HTR-8/SVneo (cell line): ENCODE data around the gene MAP3K5.

Experiments used
- DNase-seq: peaks from one replicate; pipeline ENCODE4 v3.0.0; 2011; ENCODE audit warnings: low spot score, mixed read lengths; ENCODE audit not compliant: insufficient read length
- FAIRE-seq: peaks from 2 replicates; lab custom pipeline; 2011; peaks lifted over from hg19 to GRCh38; lab: Jason Lieb, UNC

Gene MAP3K5

GRCh38 chr6:136562211-136562610 lies 230.1 kb downstream of the MAP3K5 start:
- FAIRE-seq (no peak), DNase-seq (no peak)

- FAIRE-seq (no peak), DNase-seq (no peak)
Measured at GRCh38 chr6:136553166-136553787, 239.0 kb downstream of the MAP3K5 start.

GRCh38 chr6:136552054-136552453 lies 240.2 kb downstream of the MAP3K5 start:
- no peak for FAIRE-seq
- DNase-seq: no peak

GRCh38 chr6:136551103-136551502 lies 241.2 kb downstream of the MAP3K5 start:
- FAIRE-seq: no peak

GRCh38 chr6:136550330-136551071 lies 241.8 kb downstream of the MAP3K5 start, which contains the start of gene MAP7:
Gene MAP7 (minus strand): TSS chr6:136550422. CDS start chr6:136550408, 14 bp downstream.
- DNase-seq: peak; percentile 50
- no peak for FAIRE-seq

More at GRCh38 chr6:136551103-136551502, 241.2 kb downstream of the MAP3K5 start:
- no peak for DNase-seq

GRCh38 chr6:136550045-136550329 lies 242.3 kb downstream of the MAP3K5 start:
- FAIRE-seq: no peak
- DNase-seq: peak; percentile 31

GRCh38 chr6:136549300-136550044 lies 242.8 kb downstream of the MAP3K5 start:
- DNase-seq (no peak), FAIRE-seq (no peak)

- FAIRE-seq (no peak), DNase-seq (no peak)
Measured at GRCh38 chr6:136548582-136549299, 243.5 kb downstream of the MAP3K5 start.

GRCh38 chr6:136547871-136548270 lies 244.4 kb downstream of the MAP3K5 start:
- DNase-seq (no peak), FAIRE-seq (no peak)

GRCh38 chr6:136547336-136547735 lies 244.9 kb downstream of the MAP3K5 start:
- DNase-seq: peak; percentile 33
- no peak for FAIRE-seq

- DNase-seq (no peak), FAIRE-seq (no peak)
Measured at GRCh38 chr6:136546331-136546730, 245.9 kb downstream of the MAP3K5 start.

- FAIRE-seq (no peak), DNase-seq (no peak)
Measured at GRCh38 chr6:136544326-136544725, 248.0 kb downstream of the MAP3K5 start.

- DNase-seq (no peak), FAIRE-seq (no peak)
Measured at GRCh38 chr6:136541395-136541794, 250.9 kb downstream of the MAP3K5 start.

- DNase-seq (no peak), FAIRE-seq (no peak)
Measured at GRCh38 chr6:136539967-136540652, 252.2 kb downstream of the MAP3K5 start.

GRCh38 chr6:136538836-136539235 lies 253.4 kb downstream of the MAP3K5 start:
- FAIRE-seq: no peak
- DNase-seq: no peak

- DNase-seq: no peak
- no peak for FAIRE-seq
Measured at GRCh38 chr6:136535880-136536650, 256.2 kb downstream of the MAP3K5 start.

- FAIRE-seq (no peak), DNase-seq (no peak)
Measured at GRCh38 chr6:136535017-136535765, 257.1 kb downstream of the MAP3K5 start.

- FAIRE-seq (no peak), DNase-seq (no peak)
Measured at GRCh38 chr6:136534268-136534667, 258.0 kb downstream of the MAP3K5 start.

- DNase-seq (no peak), FAIRE-seq (no peak)
Measured at GRCh38 chr6:136533487-136533886, 258.8 kb downstream of the MAP3K5 start.
